IMR-90 (cell line): ENCODE measurements around the gene TRAPPC4. TPM values are rescaled to one million over a fixed set of nuclear protein-coding genes. Genes with fewer than 3 reads are reported as not detected.

Experiments
- ATAC-seq: fragments of 200-7000 bp; cut with Tn5 transposase; 2 replicates; pipeline ENCODE4 v1.9.1; 2020; ENCODE audit warnings: low read depth, mild to moderate bottlenecking, moderate library complexity
- BruUV-seq: library from RNA; stranded (reverse); fragments of 400-500 nt; replicated peaks from 2 replicates; lab custom pipeline; 2021; lab: Mats Ljungman, UMichigan
- CTCF ChIA-PET: fragments of 300-600 bp; formaldehyde crosslinking; extraction: SDS; loops from one replicate; lab custom pipeline; 2021; ENCODE audit warnings: antibody characterized with exemption; lab: Yijun Ruan, JAX
- POLR2A ChIA-PET: fragments of 300-600 bp; sonication (Branson Sonifier 250); formaldehyde crosslinking; loops from one replicate; lab custom pipeline; 2022; ENCODE audit warnings: antibody characterized with exemption; ENCODE audit not compliant: unreplicated experiment; lab: Charles Lee
- DNase-seq: peaks from one replicate; pipeline ENCODE4 v3.0.0; 2013
- H2AFZ ChIP-seq: replicated peaks from 2 replicates; pipeline ENCODE3; 2013; ENCODE audit warnings: low read length, mild to moderate bottlenecking; ENCODE audit not compliant: poor library complexity
- H2AK5ac ChIP-seq: 2 replicates; pipeline ENCODE4 v1.6.1; 2013; ENCODE audit warnings: low read depth, low read length, inconsistent platforms
- H2AK9ac ChIP-seq: replicated peaks from 2 replicates; pipeline ENCODE3; 2013; ENCODE audit warnings: mild to moderate bottlenecking, low read depth, low read length, moderate library complexity; ENCODE audit not compliant: poor library complexity
- H2BK120ac ChIP-seq: 2 replicates; pipeline ENCODE4 v1.6.1; 2013; ENCODE audit warnings: low read depth, low read length, inconsistent platforms
- H2BK15ac ChIP-seq: 3 replicates; pipeline ENCODE4 v1.6.1; 2013; ENCODE audit warnings: low read depth, low read length, inconsistent platforms
- H2BK20ac ChIP-seq: 2 replicates; pipeline ENCODE4 v1.6.1; 2013; ENCODE audit warnings: low read depth, mild to moderate bottlenecking, inconsistent platforms, low read length, moderate library complexity
- H2BK5ac ChIP-seq: 2 replicates; pipeline ENCODE4 v1.6.1; 2013; ENCODE audit warnings: mild to moderate bottlenecking, low read depth, low read length, inconsistent platforms; ENCODE audit not compliant: poor library complexity, severe bottlenecking
- H3K14ac ChIP-seq: replicated peaks from 2 replicates; pipeline ENCODE4 v1.6.1; 2013; ENCODE audit warnings: low read depth, low read length, inconsistent platforms
- H3K18ac ChIP-seq: 2 replicates; pipeline ENCODE4 v1.6.1; 2013; ENCODE audit warnings: low read depth, low read length, control low read depth
- H3K23ac ChIP-seq: 2 replicates; pipeline ENCODE4 v1.6.1; 2013; ENCODE audit warnings: low read depth, low read length, inconsistent platforms
- H3K27ac ChIP-seq: 2 replicates; pipeline ENCODE4 v1.5.1; 2013; ENCODE audit warnings: mild to moderate bottlenecking, control low read depth, low read length; ENCODE audit not compliant: insufficient read depth
- H3K27me3 ChIP-seq: 2 replicates; pipeline ENCODE4 v1.6.1; 2013; ENCODE audit warnings: low read length; ENCODE audit not compliant: control insufficient read depth, insufficient read depth
- H3K36me3 ChIP-seq: 2 replicates; pipeline ENCODE4 v1.6.1; 2013; ENCODE audit warnings: low read length, mixed read lengths; ENCODE audit not compliant: control insufficient read depth, insufficient read depth
- H3K4ac ChIP-seq: 2 replicates; pipeline ENCODE4 v1.6.1; 2013; ENCODE audit warnings: low read depth, low read length, inconsistent platforms
- H3K4me1 ChIP-seq: 2 replicates; pipeline ENCODE4 v1.6.1; 2013; ENCODE audit warnings: low read length, mixed read lengths; ENCODE audit not compliant: control insufficient read depth, insufficient read depth
- H3K4me2 ChIP-seq: 2 replicates; pipeline ENCODE4 v1.6.1; 2013; ENCODE audit warnings: low read depth, mild to moderate bottlenecking, control low read depth, low read length, moderate library complexity
- H3K4me3 ChIP-seq: 2 replicates; pipeline ENCODE4 v1.5.1; 2013; ENCODE audit warnings: low read depth, mild to moderate bottlenecking, control low read depth, low read length, moderate library complexity; ENCODE audit not compliant: insufficient read depth
- H3K56ac ChIP-seq: 2 replicates; pipeline ENCODE4 v1.6.1; 2013; ENCODE audit warnings: low read length, inconsistent platforms; ENCODE audit not compliant: insufficient read depth; ENCODE audit errors: extremely low read depth
- H3K79me1 ChIP-seq, 2 experiments: 2 replicates each; pipeline ENCODE4 v1.6.1; 2013; ENCODE audit warnings: low read length in 2 of 2, inconsistent platforms in 1 of 2, low read depth in 1 of 2
- H3K9ac ChIP-seq: 2 replicates; pipeline ENCODE4 v1.6.1; 2013; ENCODE audit warnings: low read depth, low read length, control low read depth
- H3K9me1 ChIP-seq: 2 replicates; pipeline ENCODE4 v1.6.1; 2013; ENCODE audit warnings: low read length, inconsistent platforms; ENCODE audit not compliant: insufficient read depth
- H3K9me3 ChIP-seq: 2 replicates; pipeline ENCODE4 v1.6.1; 2013; ENCODE audit warnings: low read length; ENCODE audit not compliant: control insufficient read depth, insufficient read depth
- H4K20me1 ChIP-seq: 2 replicates; pipeline ENCODE4 v1.6.1; 2013; ENCODE audit warnings: low read length, inconsistent platforms; ENCODE audit not compliant: insufficient read depth
- H4K5ac ChIP-seq: 2 replicates; pipeline ENCODE4 v1.6.1; 2013; ENCODE audit warnings: mild to moderate bottlenecking, low read depth, low read length, control low read depth
- H4K8ac ChIP-seq, 2 experiments: 2 replicates each; pipeline ENCODE4 v1.6.1; 2013; ENCODE audit warnings: low read depth in 2 of 2, low read length in 2 of 2, control low read depth in 1 of 2, inconsistent platforms in 1 of 2
- H4K91ac ChIP-seq: 2 replicates; pipeline ENCODE4 v1.6.1; 2013; ENCODE audit warnings: low read depth, low read length, inconsistent platforms; ENCODE audit not compliant: insufficient read depth
- MXI1 ChIP-seq: IDR thresholded peaks from 2 replicates; pipeline ENCODE4 v1.6.1; 2012; ENCODE audit warnings: low read depth, mild to moderate bottlenecking, low read length, moderate library complexity, borderline replicate concordance
- RAD21 ChIP-seq: IDR thresholded peaks from 2 replicates; pipeline ENCODE4 v1.6.1; 2012; ENCODE audit warnings: low read length, improper control_type of control experiment
- WGBS, 2 experiments: methylation state at CpG; one replicate each; pipeline versions ENCODE4 v1.1.5 to v1.1.7; 2013; ENCODE audit warnings: missing lambda C conversion rate in 2 of 2; ENCODE audit not compliant: insufficient read length in 1 of 2; ENCODE audit errors: extremely low coverage in 2 of 2; 5-methylcytosine and 5-hydroxymethylcytosine counted together
- dilution Hi-C: fragments of 300-500 bp; cut with HindIII; formaldehyde crosslinking; loops from one replicate; pipeline ENCODE4 v1.14.3; 2018; ENCODE audit warnings: low sequenced_read_pairs; ENCODE audit not compliant: unreplicated experiment
- in situ Hi-C: fragments of 300-500 bp; cut with MboI; formaldehyde crosslinking; loops from 3 replicates; pipeline ENCODE4 v1.14.3; 2019; ENCODE audit warnings: low sequenced_read_pairs, inconsistent platforms, mixed read lengths
- intact Hi-C: fragments of 100-400 bp; cut with micrococcal nuclease; formaldehyde crosslinking; loops from 2 replicates; pipeline ENCODE4 v1.10.0; 2022
- polyA plus RNA-seq, 3 experiments: library from polyadenylated mRNA; depleted of rRNA; stranded (reverse); fragments of >200 nt; gene quantifications; 2 replicates each; pipeline ENCODE4 v1.2.3, GENCODE V29; 2012; ENCODE audit warnings: low replicate concordance in 1 of 3
- total RNA-seq: library from RNA; depleted of rRNA; stranded (reverse); fragments of >200 nt; gene quantifications from 2 replicates; pipeline ENCODE4 v1.2.3, GENCODE V29; 2012
- TF ChIP-seq, protein P1 (sequence below): fragments of 150-350 bp; IDR thresholded peaks from 2 replicates; pipeline ENCODE4 v1.6.1; 2016; ENCODE audit warnings: low read depth, mild to moderate bottlenecking, low read length, moderate library complexity, borderline replicate concordance
- TF ChIP-seq, protein P2 (sequence below): fragments of 150-350 bp; IDR thresholded peaks from 2 replicates; pipeline ENCODE4 v1.6.1; 2017; ENCODE audit warnings: mild to moderate bottlenecking, antibody characterized with exemption, low read length, low read depth

Gene TRAPPC4
- total and polyA plus RNA-seq, 2 of the 4 experiments (the other 2 are of a cell fraction), result 102 to 162 TPM

DNA sequence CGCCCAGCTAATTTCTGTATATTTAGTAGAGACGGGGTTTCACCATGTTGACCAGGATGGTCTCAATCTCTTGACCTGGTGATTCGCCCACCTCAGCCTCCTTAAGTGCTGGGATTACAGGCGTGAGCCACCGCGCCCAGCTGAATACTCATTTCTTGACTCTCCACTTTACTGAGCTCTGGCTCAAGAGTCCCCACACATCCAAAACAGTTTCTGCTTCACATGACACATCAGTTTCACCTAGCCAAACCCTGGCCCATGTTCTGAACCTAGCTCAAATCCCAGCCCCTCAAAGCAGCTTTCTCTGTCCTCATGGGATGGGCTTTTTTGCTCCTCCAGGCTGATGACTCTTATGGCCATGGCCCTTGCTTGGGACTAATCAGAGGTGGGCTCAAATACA, 28.6 kb downstream of the TRAPPC4 start:
- Histone ChIP-seq H3K4ac (no peak overlapping the region), H3K56ac (no peak overlapping the region), H3K27ac (no peak overlapping the region), H3K14ac (no peak overlapping the region), H3K9me1 (no peaks in the 10 kb centered on the region), H2BK120ac (no peak overlapping the region), H2BK15ac (no peak overlapping the region), H4K5ac (no peak overlapping the region), H3K9ac (no peak overlapping the region), H2AK9ac (no peak overlapping the region), H3K4me2 (no peak overlapping the region), H3K36me3 (peaks cover 62% of the 10 kb centered on the region), H3K27me3 (no peaks in the 10 kb centered on the region), H3K79me1 (peaks cover 0 to 2% of the 10 kb centered on the region in 2 experiments; a peak in 2 of 4 replicates), H4K20me1 (no peaks in the 10 kb centered on the region; the same call in 1 of the 2 replicates), H4K91ac (no peak overlapping the region), H3K23ac (no peak overlapping the region), H3K9me3 (no peaks in the 10 kb centered on the region), H3K18ac (no peak overlapping the region), H2BK20ac (no peak overlapping the region), H3K4me3 (no peak overlapping the region), H2AFZ (no peak overlapping the region), H2AK5ac (no peak overlapping the region), H2BK5ac (no peak overlapping the region), H4K8ac (no peak overlapping the region), H3K4me1 (no peaks in the 10 kb centered on the region)
- dilution Hi-C loops, result no loop called here
- POLR2A ChIA-PET, result no interaction called here
- CTCF ChIA-PET, result no interaction called here
- 93% methylated on average over 3 of the region's 6 CpGs; no CpG with 5 or more reads in 1 of the 2 experiments for WGBS, 2 experiments
- in situ Hi-C loops, result no loop called here
- BruUV-seq, result no TSS peak
- TF ChIP-seq MXI1, result no peak
- TF ChIP-seq, protein P1, sequence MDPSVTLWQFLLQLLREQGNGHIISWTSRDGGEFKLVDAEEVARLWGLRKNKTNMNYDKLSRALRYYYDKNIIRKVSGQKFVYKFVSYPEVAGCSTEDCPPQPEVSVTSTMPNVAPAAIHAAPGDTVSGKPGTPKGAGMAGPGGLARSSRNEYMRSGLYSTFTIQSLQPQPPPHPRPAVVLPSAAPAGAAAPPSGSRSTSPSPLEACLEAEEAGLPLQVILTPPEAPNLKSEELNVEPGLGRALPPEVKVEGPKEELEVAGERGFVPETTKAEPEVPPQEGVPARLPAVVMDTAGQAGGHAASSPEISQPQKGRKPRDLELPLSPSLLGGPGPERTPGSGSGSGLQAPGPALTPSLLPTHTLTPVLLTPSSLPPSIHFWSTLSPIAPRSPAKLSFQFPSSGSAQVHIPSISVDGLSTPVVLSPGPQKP, result no peak
- TF ChIP-seq RAD21, result no peak
- TF ChIP-seq, protein P2, sequence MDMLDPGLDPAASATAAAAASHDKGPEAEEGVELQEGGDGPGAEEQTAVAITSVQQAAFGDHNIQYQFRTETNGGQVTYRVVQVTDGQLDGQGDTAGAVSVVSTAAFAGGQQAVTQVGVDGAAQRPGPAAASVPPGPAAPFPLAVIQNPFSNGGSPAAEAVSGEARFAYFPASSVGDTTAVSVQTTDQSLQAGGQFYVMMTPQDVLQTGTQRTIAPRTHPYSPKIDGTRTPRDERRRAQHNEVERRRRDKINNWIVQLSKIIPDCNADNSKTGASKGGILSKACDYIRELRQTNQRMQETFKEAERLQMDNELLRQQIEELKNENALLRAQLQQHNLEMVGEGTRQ, result no peak
- ATAC-seq (no peak), DNase-seq (no peak)
- intact Hi-C loops, result no loop called here
